ENCODE results near the gene BIRC3. TPM values are rescaled to one million over a fixed set of nuclear protein-coding genes. Genes with fewer than 3 reads are reported as not detected.

Gene BIRC3
- total and polyA plus RNA-seq, 2 of the 4 experiments (the other 2 are of a cell fraction) = 2.2 to 5.0 TPM

DNA sequence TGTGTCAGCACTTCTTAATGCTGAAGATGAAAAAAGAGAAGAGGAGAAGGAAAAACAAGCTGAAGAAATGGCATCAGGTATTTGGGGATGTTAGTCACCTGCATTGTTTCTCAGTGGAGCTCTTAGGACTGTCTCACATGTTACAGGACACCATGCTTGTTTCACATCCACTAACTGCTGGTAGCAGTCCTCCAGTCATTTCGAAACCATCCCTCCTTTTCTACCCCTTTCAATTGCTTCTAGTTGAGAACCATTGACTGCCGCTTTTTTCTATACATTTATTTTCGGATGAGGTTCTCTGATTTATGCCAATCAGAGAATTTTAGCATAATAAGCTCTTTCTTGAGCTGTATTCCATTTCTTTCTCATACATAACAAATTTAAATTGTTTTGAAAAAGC lies 51.2 kb downstream of the BIRC3 start:
- ATAC-seq (ENCODE audit: low read depth) (no peak), DNase-seq (no peak)
- Histone ChIP-seq H4K5ac (ENCODE audit: low read depth, low read length) (no peak overlapping the region), H3K4ac (ENCODE audit: low read depth, low read length) (no peak overlapping the region), H3K79me1 (ENCODE audit: low read depth in 1 of 2, low read length in 2 of 2) (peaks cover 14 to 19% of the 10 kb centered on the region in 2 experiments; a peak in 3 of 4 replicates), H3K56ac (ENCODE audit: extremely low read depth, insufficient read depth, low read length) (no peak overlapping the region), H3K9ac (ENCODE audit: low read depth, low read length) (no peak overlapping the region), H3K9me3 (ENCODE audit: control insufficient read depth, insufficient read depth, low read length) (no peaks in the 10 kb centered on the region), H3K18ac (ENCODE audit: low read depth, low read length) (no peak overlapping the region), H4K20me1 (ENCODE audit: insufficient read depth, low read length) (no peaks in the 10 kb centered on the region), H2AK9ac (replicated peaks; ENCODE audit: low read depth, low read length, poor library complexity) (no peak overlapping the region), H4K8ac (ENCODE audit: low read depth in 2 of 2, low read length in 2 of 2) (no peak overlapping the region), H3K14ac (replicated peaks; ENCODE audit: low read depth, low read length) (no peak overlapping the region), H2BK20ac (ENCODE audit: low read depth, low read length) (no peak overlapping the region), H2BK120ac (ENCODE audit: low read depth, low read length) (no peak overlapping the region), H2AFZ (replicated peaks; ENCODE audit: low read length, poor library complexity) (no peak overlapping the region), H3K9me1 (ENCODE audit: insufficient read depth, low read length) (no peaks in the 10 kb centered on the region), H4K91ac (ENCODE audit: insufficient read depth, low read depth, low read length) (no peak overlapping the region), H3K36me3 (ENCODE audit: control insufficient read depth, insufficient read depth, low read length) (peaks cover 19% of the 10 kb centered on the region), H2BK15ac (ENCODE audit: low read depth, low read length) (no peak overlapping the region), H3K4me1 (ENCODE audit: control insufficient read depth, insufficient read depth, low read length) (no peaks in the 10 kb centered on the region), H3K27ac (ENCODE audit: insufficient read depth, low read length) (no peak overlapping the region), H3K23ac (ENCODE audit: low read depth, low read length) (no peak overlapping the region), H3K4me3 (ENCODE audit: insufficient read depth, low read depth, low read length) (no peak overlapping the region), H2BK5ac (ENCODE audit: low read depth, low read length, poor library complexity, severe bottlenecking) (no peak overlapping the region), H3K4me2 (ENCODE audit: low read depth, low read length) (no peak overlapping the region), H3K27me3 (ENCODE audit: control insufficient read depth, insufficient read depth, low read length) (no peaks in the 10 kb centered on the region), H2AK5ac (ENCODE audit: low read depth, low read length) (no peak overlapping the region)
- 83% methylated on average over 1 of the region's 3 CpGs; no CpG with 5 or more reads in 1 of the 2 experiments for WGBS, 2 experiments (ENCODE audit: extremely low coverage in 2 of 2, insufficient read length in 1 of 2)
- no TSS peak for BruUV-seq (replicated peaks)
- intact Hi-C loops (cut with micrococcal nuclease) = no loop called here
- in situ Hi-C loops (cut with MboI; ENCODE audit: low sequenced_read_pairs) = no loop called here
- TF ChIP-seq MXI1 (IDR thresholded peaks at IDR 0.05; ENCODE audit: borderline replicate concordance, low read depth, low read length) = no peak
- TF ChIP-seq RAD21 (IDR thresholded peaks at IDR 0.05; ENCODE audit: low read length) = no peak
- TF ChIP-seq RCOR1 (IDR thresholded peaks at IDR 0.05; ENCODE audit: insufficient replicate concordance, low read length) = no peak
- no peak for TF ChIP-seq FOS (IDR thresholded peaks at IDR 0.05; ENCODE audit: low read depth, low read length)
- TF ChIP-seq, protein P1, sequence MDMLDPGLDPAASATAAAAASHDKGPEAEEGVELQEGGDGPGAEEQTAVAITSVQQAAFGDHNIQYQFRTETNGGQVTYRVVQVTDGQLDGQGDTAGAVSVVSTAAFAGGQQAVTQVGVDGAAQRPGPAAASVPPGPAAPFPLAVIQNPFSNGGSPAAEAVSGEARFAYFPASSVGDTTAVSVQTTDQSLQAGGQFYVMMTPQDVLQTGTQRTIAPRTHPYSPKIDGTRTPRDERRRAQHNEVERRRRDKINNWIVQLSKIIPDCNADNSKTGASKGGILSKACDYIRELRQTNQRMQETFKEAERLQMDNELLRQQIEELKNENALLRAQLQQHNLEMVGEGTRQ (IDR thresholded peaks at IDR 0.05; ENCODE audit: low read depth, low read length) = no peak
- no peak for TF ChIP-seq MAZ (IDR thresholded peaks at IDR 0.05; ENCODE audit: borderline replicate concordance, low read depth, low read length)
- TF ChIP-seq MAFK (IDR thresholded peaks at IDR 0.05; ENCODE audit: low read depth, low read length) = no peak
- no peak for TF ChIP-seq RFX5 (IDR thresholded peaks at IDR 0.05; ENCODE audit: low read depth, low read length)
- TF ChIP-seq POLR2A (IDR thresholded peaks at IDR 0.05; ENCODE audit: low read depth, low read length) = no peak
- no peak for TF ChIP-seq BHLHE40 (IDR thresholded peaks at IDR 0.05; ENCODE audit: low read depth, low read length)
- no peak for TF ChIP-seq SMC3 (IDR thresholded peaks at IDR 0.05; ENCODE audit: low read depth, low read length)
- TF ChIP-seq CEBPB (IDR thresholded peaks at IDR 0.05; ENCODE audit: low read depth, low read length) = no peak
- TF ChIP-seq, protein P2, sequence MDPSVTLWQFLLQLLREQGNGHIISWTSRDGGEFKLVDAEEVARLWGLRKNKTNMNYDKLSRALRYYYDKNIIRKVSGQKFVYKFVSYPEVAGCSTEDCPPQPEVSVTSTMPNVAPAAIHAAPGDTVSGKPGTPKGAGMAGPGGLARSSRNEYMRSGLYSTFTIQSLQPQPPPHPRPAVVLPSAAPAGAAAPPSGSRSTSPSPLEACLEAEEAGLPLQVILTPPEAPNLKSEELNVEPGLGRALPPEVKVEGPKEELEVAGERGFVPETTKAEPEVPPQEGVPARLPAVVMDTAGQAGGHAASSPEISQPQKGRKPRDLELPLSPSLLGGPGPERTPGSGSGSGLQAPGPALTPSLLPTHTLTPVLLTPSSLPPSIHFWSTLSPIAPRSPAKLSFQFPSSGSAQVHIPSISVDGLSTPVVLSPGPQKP (IDR thresholded peaks at IDR 0.05; ENCODE audit: borderline replicate concordance, low read depth, low read length) = no peak
- TF ChIP-seq NFE2L2 (IDR thresholded peaks at IDR 0.05; ENCODE audit: low read depth, low read length) = no peak
- TF ChIP-seq, protein P3, sequence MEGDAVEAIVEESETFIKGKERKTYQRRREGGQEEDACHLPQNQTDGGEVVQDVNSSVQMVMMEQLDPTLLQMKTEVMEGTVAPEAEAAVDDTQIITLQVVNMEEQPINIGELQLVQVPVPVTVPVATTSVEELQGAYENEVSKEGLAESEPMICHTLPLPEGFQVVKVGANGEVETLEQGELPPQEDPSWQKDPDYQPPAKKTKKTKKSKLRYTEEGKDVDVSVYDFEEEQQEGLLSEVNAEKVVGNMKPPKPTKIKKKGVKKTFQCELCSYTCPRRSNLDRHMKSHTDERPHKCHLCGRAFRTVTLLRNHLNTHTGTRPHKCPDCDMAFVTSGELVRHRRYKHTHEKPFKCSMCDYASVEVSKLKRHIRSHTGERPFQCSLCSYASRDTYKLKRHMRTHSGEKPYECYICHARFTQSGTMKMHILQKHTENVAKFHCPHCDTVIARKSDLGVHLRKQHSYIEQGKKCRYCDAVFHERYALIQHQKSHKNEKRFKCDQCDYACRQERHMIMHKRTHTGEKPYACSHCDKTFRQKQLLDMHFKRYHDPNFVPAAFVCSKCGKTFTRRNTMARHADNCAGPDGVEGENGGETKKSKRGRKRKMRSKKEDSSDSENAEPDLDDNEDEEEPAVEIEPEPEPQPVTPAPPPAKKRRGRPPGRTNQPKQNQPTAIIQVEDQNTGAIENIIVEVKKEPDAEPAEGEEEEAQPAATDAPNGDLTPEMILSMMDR (conservative IDR thresholded peaks at IDR 0.05; ENCODE audit: low read depth, low read length) = no peak
- no peak for TF ChIP-seq CHD1 (IDR thresholded peaks at IDR 0.05; ENCODE audit: low read depth, low read length)
- POLR2A ChIA-PET (ENCODE audit: unreplicated experiment) = no interaction called here
- CTCF ChIA-PET = no interaction called here
- dilution Hi-C loops (cut with HindIII; ENCODE audit: low sequenced_read_pairs, unreplicated experiment) = no loop called here

Data from IMR-90 (cell line).